HepG2 (cell line): ENCODE measurements around the gene ANKRD52. TPM values are rescaled to one million over a fixed set of nuclear protein-coding genes. Genes with fewer than 3 reads are reported as not detected.

Experiments
- ARHGAP35 ChIP-seq: sonication (generic); formaldehyde crosslinking; IDR thresholded peaks from 2 replicates; pipeline ENCODE4 v1.9.0; 2022; ENCODE audit warnings: mild to moderate bottlenecking, inconsistent platforms, moderate library complexity, missing genetic modification reagents, borderline replicate concordance
- ASH2L ChIP-seq: fragments of 300-600, 200-600 bp; sonication (generic); IDR thresholded peaks from 2 replicates; pipeline ENCODE4 v1.7.0; 2017; ENCODE audit warnings: low read depth, mild to moderate bottlenecking, moderate library complexity, mixed read lengths, low read length; ENCODE audit not compliant: insufficient read length
- CERS6 ChIP-seq: sonication (generic); formaldehyde crosslinking; IDR thresholded peaks from 2 replicates; pipeline ENCODE4 v1.5.0; 2020; ENCODE audit warnings: missing genetic modification reagents
- CHD2 ChIP-seq: IDR thresholded peaks from 2 replicates; pipeline ENCODE4 v1.6.1; 2011; ENCODE audit warnings: low read depth, low read length, improper control_type of control experiment
- FLYWCH1 ChIP-seq: sonication (generic); formaldehyde crosslinking; IDR thresholded peaks from 2 replicates; pipeline ENCODE4 v1.8.1; 2023; ENCODE audit warnings: mild to moderate bottlenecking, missing genetic modification reagents
- FOSL1 ChIP-seq: sonication (generic); formaldehyde crosslinking; IDR thresholded peaks from 2 replicates; pipeline ENCODE4 v1.9.0; 2021; ENCODE audit warnings: missing genetic modification reagents, borderline replicate concordance
- GTF3A ChIP-seq: sonication (generic); formaldehyde crosslinking; conservative IDR thresholded peaks from 2 replicates; pipeline ENCODE4 v1.4.0; 2020; ENCODE audit warnings: mild to moderate bottlenecking, missing genetic modification reagents
- JDP2 ChIP-seq: sonication (generic); formaldehyde crosslinking; IDR thresholded peaks from 2 replicates; pipeline ENCODE4 v1.8.1; 2022; ENCODE audit warnings: missing genetic modification reagents, borderline replicate concordance
- KDM1A ChIP-seq: IDR thresholded peaks from 2 replicates; pipeline ENCODE4 v1.6.1; 2016; ENCODE audit warnings: missing compliant biosample characterization
- MIXL1 ChIP-seq: IDR thresholded peaks from 2 replicates; pipeline ENCODE4 v1.6.1; 2016
- MXD1 ChIP-seq: sonication (generic); formaldehyde crosslinking; IDR thresholded peaks from 2 replicates; pipeline ENCODE4 v1.4.0; 2020; ENCODE audit warnings: mild to moderate bottlenecking, missing genetic modification reagents
- NFE2L1 ChIP-seq: sonication (generic); formaldehyde crosslinking; IDR thresholded peaks from 2 replicates; pipeline ENCODE4 v1.4.0; 2020; ENCODE audit warnings: missing genetic modification reagents, mild to moderate bottlenecking, borderline replicate concordance
- PHF20 ChIP-seq: sonication (generic); formaldehyde crosslinking; IDR thresholded peaks from 2 replicates; pipeline ENCODE4 v1.5.0; 2020; ENCODE audit warnings: mild to moderate bottlenecking, missing genetic modification reagents
- PHF8 ChIP-seq: sonication (generic); formaldehyde crosslinking; IDR thresholded peaks from 2 replicates; pipeline ENCODE4 v1.5.0; 2020; ENCODE audit warnings: missing genetic modification reagents
- SAFB2 ChIP-seq: sonication (generic); formaldehyde crosslinking; IDR thresholded peaks from 2 replicates; pipeline ENCODE4 v1.5.1; 2020; ENCODE audit warnings: missing genetic modification reagents, low read depth, mild to moderate bottlenecking, borderline replicate concordance
- TFDP1 ChIP-seq: IDR thresholded peaks from 2 replicates; pipeline ENCODE4 v1.6.1; 2016; ENCODE audit warnings: missing compliant biosample characterization, missing genetic modification reagents, borderline replicate concordance
- TRIM22 ChIP-seq: fragments of 450-650 bp; IDR thresholded peaks from 2 replicates; pipeline ENCODE4 v1.6.1; 2017
- TRIM24 ChIP-seq: sonication (generic); formaldehyde crosslinking; IDR thresholded peaks from 2 replicates; pipeline ENCODE4 v1.8.0; 2022; ENCODE audit warnings: mild to moderate bottlenecking, missing genetic modification reagents
- WIZ ChIP-seq: sonication (generic); formaldehyde crosslinking; IDR thresholded peaks from 2 replicates; pipeline ENCODE4 v1.5.1; 2020; ENCODE audit warnings: mild to moderate bottlenecking, missing genetic modification reagents
- ZBTB14 ChIP-seq: sonication (generic); formaldehyde crosslinking; IDR thresholded peaks from 2 replicates; pipeline ENCODE4 v1.4.0; 2020; ENCODE audit warnings: missing genetic modification reagents
- ZFP90 ChIP-seq: sonication (generic); formaldehyde crosslinking; IDR thresholded peaks from 2 replicates; pipeline ENCODE4 v1.8.0; 2022; ENCODE audit warnings: missing genetic modification reagents, mild to moderate bottlenecking, inconsistent platforms, borderline replicate concordance
- ZKSCAN5 ChIP-seq: sonication (generic); formaldehyde crosslinking; IDR thresholded peaks from 2 replicates; pipeline ENCODE4 v1.5.1; 2020; ENCODE audit warnings: mild to moderate bottlenecking, missing genetic modification reagents
- ZNF101 ChIP-seq: sonication (generic); formaldehyde crosslinking; IDR thresholded peaks from 2 replicates; pipeline ENCODE4 v1.4.0; 2020; ENCODE audit warnings: mild to moderate bottlenecking, low read depth, missing genetic modification reagents, borderline replicate concordance
- ZNF431 ChIP-seq: sonication (generic); formaldehyde crosslinking; IDR thresholded peaks from 2 replicates; pipeline ENCODE4 v1.9.0; 2022; ENCODE audit warnings: missing genetic modification reagents, low read depth, mild to moderate bottlenecking, borderline replicate concordance
- ZNF768 ChIP-seq: sonication (generic); formaldehyde crosslinking; IDR thresholded peaks from 2 replicates; pipeline ENCODE4 v1.4.0; 2020; ENCODE audit warnings: missing genetic modification reagents
- ZSCAN20 ChIP-seq: sonication (generic); formaldehyde crosslinking; IDR thresholded peaks from 2 replicates; pipeline ENCODE4 v1.4.0; 2020; ENCODE audit warnings: missing genetic modification reagents, mild to moderate bottlenecking, borderline replicate concordance
- polyA plus RNA-seq, 8 experiments: library from polyadenylated mRNA; depleted of rRNA in 3 of 8; stranded (reverse) in 7 of 8; unstranded in 1 of 8; fragments of >200 nt; fragmentation: Illumina TruSeq in 4 of 8; extraction: Trizol in 4 of 8; gene quantifications; 2 replicates each; pipeline versions ENCODE4 v1.2.1 to v1.2.3, GENCODE V29; 2011 to 2016; ENCODE audit warnings: low read depth in 4 of 8, missing spikeins in 1 of 8, mixed read lengths in 1 of 8; ENCODE audit not compliant: insufficient read depth in 1 of 8
- total RNA-seq, 5 experiments: library from RNA; depleted of rRNA; stranded (reverse); fragments of >200 nt; fragmentation: Illumina TruSeq; extraction: Trizol; gene quantifications; 2 replicates each; pipeline ENCODE4 v1.2.3, GENCODE V29; 2016; ENCODE audit warnings: low read depth in 1 of 5

ANKRD52 gene
- total and polyA plus RNA-seq, 2 of the 13 experiments (the other 11 are each of a cell fraction or from before 2014, with no cell fraction given), result 7.8 to 9.2 TPM

- TF ChIP-seq CERS6 (no peak), TRIM24 (CRISPR knock-in tag) (no peak), ASH2L (peak; percentile 72), CHD2 (peak; percentile 59; the same call in 1 of the 2 replicates), ZSCAN20 (CRISPR knock-in tag) (no peak), SAFB2 (CRISPR knock-in tag) (no peak; the same call in 1 of the 2 replicates), ZKSCAN5 (CRISPR knock-in tag) (peak; percentile 50; the same call in 1 of the 2 replicates), TRIM22 (no peak), PHF20 (CRISPR knock-in tag) (no peak), ZNF431 (CRISPR knock-in tag) (no peak), KDM1A (CRISPR knock-in tag) (peak; percentile 42; the same call in 1 of the 2 replicates), ZNF101 (CRISPR knock-in tag) (no peak), JDP2 (CRISPR knock-in tag) (no peak; the same call in 1 of the 2 replicates), NFE2L1 (CRISPR knock-in tag) (no peak), GTF3A (CRISPR knock-in tag) (no peak), TFDP1 (CRISPR knock-in tag) (peak; percentile 79), ZBTB14 (CRISPR knock-in tag) (no peak), ARHGAP35 (CRISPR knock-in tag) (no peak), ZNF768 (CRISPR knock-in tag) (no peak), FOSL1 (CRISPR knock-in tag) (no peak), WIZ (CRISPR knock-in tag) (0 out of 2 replicates have a peak, but pooled peaks have one; percentile 51), ZFP90 (CRISPR knock-in tag) (0 out of 2 replicates have a peak, but pooled peaks have one; percentile 27), FLYWCH1 (CRISPR knock-in tag) (no peak), MIXL1 (CRISPR knock-in tag) (no peak), MXD1 (CRISPR knock-in tag) (no peak), PHF8 (CRISPR knock-in tag) (peak; percentile 80)
Observed at GRCh38 chr12:56189918-56190694, 68.1 kb downstream of the ANKRD52 start (continued).
